GM12891 (cell line): ENCODE data around the gene LRRC30.

ENCODE experiments used
- PAX5 ChIP-seq: IDR thresholded peaks from 2 replicates; pipeline ENCODE4 v1.6.1; 2011; ENCODE audit warnings: low read length, moderate library complexity, mild to moderate bottlenecking; ENCODE audit not compliant: insufficient read depth, severe bottlenecking
- POLR2A ChIP-seq: IDR thresholded peaks from 2 replicates; pipeline ENCODE4 v1.6.1; 2011; ENCODE audit warnings: low read depth, low read length, control low read depth
- POLR2AphosphoS5 ChIP-seq: IDR thresholded peaks from 2 replicates; pipeline ENCODE4 v1.6.1; 2011; ENCODE audit warnings: low read depth, low read length, control low read depth
- POU2F2 ChIP-seq: IDR thresholded peaks from 2 replicates; pipeline ENCODE4 v1.6.1; 2011; ENCODE audit warnings: low read depth, mild to moderate bottlenecking, control low read depth, low read length, moderate library complexity
- SPI1 ChIP-seq: IDR thresholded peaks from 2 replicates; pipeline ENCODE4 v1.6.1; 2011; ENCODE audit warnings: low read depth, low read length, control low read depth
- TAF1 ChIP-seq: IDR thresholded peaks from 2 replicates; pipeline ENCODE4 v1.6.1; 2011; ENCODE audit warnings: low read depth, low read length, control low read depth

DNA sequence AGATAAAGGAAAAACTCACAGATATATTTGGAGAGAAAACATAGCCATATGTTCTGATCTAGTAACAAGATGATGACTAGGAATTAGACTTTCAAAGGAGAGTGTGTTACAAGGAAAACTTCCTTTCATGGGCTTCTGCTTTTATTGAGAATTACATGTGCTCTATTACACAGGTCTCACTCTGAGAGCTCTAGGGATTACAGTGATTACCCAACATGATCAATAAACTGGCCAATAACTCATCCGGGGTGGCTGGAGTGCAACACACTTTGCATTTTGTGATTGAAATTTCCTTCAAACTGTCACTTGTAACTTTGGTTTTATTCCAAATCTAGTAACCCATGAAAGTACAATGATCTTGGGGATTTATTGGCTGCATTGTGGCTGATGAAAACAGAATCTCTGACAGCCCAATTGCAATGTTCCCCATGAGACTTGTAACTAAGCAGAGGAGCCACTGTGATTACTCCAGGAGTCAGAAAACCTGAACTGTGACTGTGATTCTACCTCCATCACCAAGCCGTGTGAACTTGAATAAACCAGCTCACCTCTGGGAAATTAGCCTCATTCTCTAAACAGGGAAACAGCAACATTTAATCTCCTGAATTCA is 40.2 kb upstream of the LRRC30 start:
- TF ChIP-seq POLR2A (no peak), POLR2AphosphoS5 (no peak), TAF1 (no peak), PAX5 (no peak), POU2F2 (no peak), SPI1 (no peak)
